ENCODE data around the gene GATAD2A. TPM values are rescaled to one million over a fixed set of nuclear protein-coding genes. Genes with fewer than 3 reads are reported as not detected.

Gene GATAD2A
- total and polyA plus RNA-seq, 9 of the 15 experiments (the other 6 are each of a cell fraction or from before 2014, with no cell fraction given), result 2.4 to 226 (median 44.2) TPM

DNA sequence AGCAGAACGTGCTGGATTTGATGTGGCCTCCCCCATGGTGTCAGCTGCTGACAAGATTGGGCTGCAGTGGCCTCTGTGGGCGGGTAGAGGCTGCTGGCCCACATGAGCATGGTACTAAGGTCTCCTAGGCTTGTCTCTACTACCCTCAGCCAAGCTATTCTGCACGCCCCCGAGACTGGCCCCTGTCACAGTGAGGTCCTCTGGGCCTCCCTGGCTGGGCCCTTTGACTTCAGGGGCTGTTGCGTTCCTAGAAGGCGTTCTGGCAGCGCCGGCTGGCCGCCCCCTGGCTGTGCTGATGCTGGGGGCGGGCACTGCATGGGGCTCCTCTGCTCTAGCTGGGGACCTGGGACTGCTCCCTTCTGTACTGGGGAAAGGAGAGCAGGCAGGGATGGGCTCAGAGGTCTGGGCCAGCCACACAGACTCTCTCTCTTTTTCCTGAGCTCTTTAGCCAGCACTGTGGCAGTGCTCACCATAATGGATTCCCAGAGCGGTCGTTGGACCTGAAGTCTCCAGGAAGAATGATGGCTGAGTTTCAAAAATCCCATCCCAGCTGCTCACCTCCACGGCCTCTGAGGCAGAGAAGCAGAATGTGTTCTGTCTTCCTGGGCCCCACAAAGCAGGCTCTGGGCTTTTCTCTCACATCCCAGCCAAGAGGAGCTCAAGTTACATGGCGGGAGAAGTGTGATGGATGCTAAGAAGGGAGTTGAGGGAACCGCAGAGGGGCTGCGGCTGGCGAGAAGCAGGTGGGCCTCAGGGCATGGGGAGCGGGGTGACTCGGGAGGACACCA is 77.5 kb downstream of the GATAD2A start:
- Histone ChIP-seq H3K79me2 (ENCODE audit: control insufficient read depth, insufficient read depth, low read length) (peaks cover 94% of the 10 kb centered on the region), H3K4me2 (ENCODE audit: insufficient read depth, low read length) (no peak overlapping the region), H3K9me3 (replicated peaks; ENCODE audit: control insufficient read depth, insufficient read depth, low read depth, low read length) (no peaks in the 10 kb centered on the region), H2AFZ (ENCODE audit: low read depth, low read length) (no peak overlapping the region), H3K4me1 (replicated peaks in 1 of 2; ENCODE audit: control insufficient read depth in 2 of 2, insufficient read depth in 2 of 2, low read length in 2 of 2) (peaks cover 15 to 26% of the 10 kb centered on the region in 2 experiments), H3K9ac (ENCODE audit: insufficient read depth in 1 of 2, low read depth in 2 of 2, low read length in 2 of 2) (0 out of 4 replicates have a peak overlapping the region, but pooled peaks of 1 of the 2 experiments have one; percentile 7), H3K9me1 (ENCODE audit: control insufficient read depth, insufficient read depth, low read length) (no peaks in the 10 kb centered on the region), H4K20me1 (replicated peaks; ENCODE audit: control insufficient read depth, insufficient read depth, low read length) (peaks cover 12% of the 10 kb centered on the region; the same call in 1 of the 2 replicates), H3K27me3 (ENCODE audit: control insufficient read depth in 2 of 2, insufficient read depth in 2 of 2, low read length in 2 of 2) (no peaks in the 10 kb centered on the region), H3K4me3 (no peak overlapping the region), H3K27ac (ENCODE audit: extremely low read depth, low read depth, low read length) (no peak overlapping the region), H3K36me3 (ENCODE audit: control insufficient read depth, insufficient read depth, low read length) (peaks cover 87% of the 10 kb centered on the region; the same call in 2 of the 3 replicates)
- CTCF ChIA-PET (ENCODE audit: low intra/inter-chr PET ratio), result no interaction called here
- no peak for TF ChIP-seq ELF4 (CRISPR knock-in tag; IDR thresholded peaks at IDR 0.05)
- no peak for TF ChIP-seq HOXB6 (CRISPR knock-in tag; IDR thresholded peaks at IDR 0.05; ENCODE audit: borderline replicate concordance)
- no peak for TF ChIP-seq ESRRA (IDR thresholded peaks at IDR 0.05; ENCODE audit: borderline replicate concordance, low read depth)
- no peak for TF ChIP-seq ZNF121 (CRISPR knock-in tag; conservative IDR thresholded peaks at IDR 0.05)
- no peak for TF ChIP-seq LEF1 (IDR thresholded peaks at IDR 0.05)
- no peak for TF ChIP-seq TOE1 (IDR thresholded peaks at IDR 0.05; ENCODE audit: borderline replicate concordance)
- no peak for TF ChIP-seq TOE1 (CRISPR knock-in tag; IDR thresholded peaks at IDR 0.05; ENCODE audit: borderline replicate concordance, low read depth)
- TF ChIP-seq XRCC3 (IDR thresholded peaks at IDR 0.05), result no peak
- no peak for TF ChIP-seq RUNX1 (IDR thresholded peaks at IDR 0.05; ENCODE audit: low read depth)
- no peak for TF ChIP-seq DNMT1 (IDR thresholded peaks at IDR 0.05)
- TF ChIP-seq SPI1 (IDR thresholded peaks at IDR 0.05; ENCODE audit: borderline replicate concordance, low read depth, low read length), result no peak
- no peak for TF ChIP-seq PCBP1 (IDR thresholded peaks at IDR 0.05; ENCODE audit: low read depth, low read length, poor library complexity, severe bottlenecking)
- TF ChIP-seq, protein P1, sequence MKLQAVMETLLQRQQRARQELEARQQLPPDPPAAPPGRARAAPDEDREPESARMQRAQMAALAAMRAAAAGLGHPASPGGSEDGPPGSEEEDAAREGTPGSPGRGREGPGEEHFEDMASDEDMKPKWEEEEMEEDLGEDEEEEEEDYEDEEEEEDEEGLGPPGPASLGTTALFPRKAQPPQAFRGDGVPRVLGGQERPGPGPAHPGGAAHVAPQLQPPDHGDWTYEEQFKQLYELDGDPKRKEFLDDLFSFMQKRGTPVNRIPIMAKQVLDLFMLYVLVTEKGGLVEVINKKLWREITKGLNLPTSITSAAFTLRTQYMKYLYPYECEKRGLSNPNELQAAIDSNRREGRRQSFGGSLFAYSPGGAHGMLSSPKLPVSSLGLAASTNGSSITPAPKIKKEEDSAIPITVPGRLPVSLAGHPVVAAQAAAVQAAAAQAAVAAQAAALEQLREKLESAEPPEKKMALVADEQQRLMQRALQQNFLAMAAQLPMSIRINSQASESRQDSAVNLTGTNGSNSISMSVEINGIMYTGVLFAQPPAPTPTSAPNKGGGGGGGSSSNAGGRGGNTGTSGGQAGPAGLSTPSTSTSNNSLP (IDR thresholded peaks at IDR 0.05; ENCODE audit: borderline replicate concordance, low read depth, low read length), result no peak
- TF ChIP-seq HDAC1 (IDR thresholded peaks at IDR 0.05), result no peak
- no peak for TF ChIP-seq SREBF1 (IDR thresholded peaks at IDR 0.05; ENCODE audit: borderline replicate concordance, low read depth, low read length)
- no peak for TF ChIP-seq GTF2B (IDR thresholded peaks at IDR 0.05; ENCODE audit: extremely low read depth, insufficient read length)
- ATAC-seq, result no peak
- BruUV-seq (replicated peaks), result no TSS peak
- DNase-seq (ENCODE audit: extremely low read depth in 1 of 4, low spot score in 3 of 4), result no peak
- no peak for FAIRE-seq
- POLR2A ChIA-PET, result no interaction called here
- in situ Hi-C loops (cut with MboI), result no loop called here
- intact Hi-C loops (cut with micrococcal nuclease), result no loop called here
- 93% methylated on average over 16 of the region's 19 CpGs for WGBS (ENCODE audit: insufficient coverage, low coverage, missing lambda C conversion rate)
